SK-N-SH (cell line): ENCODE data around the gene ADD1.

ENCODE experiments used
- CHD2 ChIP-seq: fragments of 150-350 bp; IDR thresholded peaks from 2 replicates; pipeline ENCODE4 v1.6.1; 2018; ENCODE audit warnings: low read length; ENCODE audit not compliant: partially characterized antibody
- EP300 ChIP-seq, 2 experiments: IDR thresholded peaks; 2 replicates each; pipeline versions ENCODE4 v1.4.0 to v1.6.1; 2012; ENCODE audit warnings: borderline replicate concordance in 1 of 2, low read depth in 1 of 2, low read length in 1 of 2
- EZH2phosphoT487 ChIP-seq: fragments of 200-600 bp; sonication (generic); IDR thresholded peaks from 2 replicates; pipeline ENCODE4 v1.6.1; 2017; ENCODE audit warnings: low read depth, mixed run types, mild to moderate bottlenecking, antibody characterized with exemption, moderate library complexity, borderline replicate concordance
- FOXJ3 ChIP-seq: sonication (generic); formaldehyde crosslinking; IDR thresholded peaks from 2 replicates; pipeline ENCODE4 v1.5.1; 2020; ENCODE audit warnings: mild to moderate bottlenecking, missing genetic modification reagents
- GABPA ChIP-seq: IDR thresholded peaks from 2 replicates; pipeline ENCODE4 v1.4.0; 2012; ENCODE audit warnings: low read depth, mild to moderate bottlenecking
- MXI1 ChIP-seq: IDR thresholded peaks from 2 replicates; pipeline ENCODE4 v1.6.1; 2012; ENCODE audit warnings: mild to moderate bottlenecking, low read depth, low read length, improper control_type of control experiment
- POLR2AphosphoS5 ChIP-seq: IDR thresholded peaks from 2 replicates; pipeline ENCODE4 v1.6.1; 2012; ENCODE audit warnings: low read depth, low read length
- RAD21 ChIP-seq: IDR thresholded peaks from 2 replicates; pipeline ENCODE4 v1.6.1; 2012; ENCODE audit warnings: mild to moderate bottlenecking, low read length
- RCOR1 ChIP-seq: fragments of 150-350 bp; IDR thresholded peaks from 2 replicates; pipeline ENCODE4 v1.6.1; 2017; ENCODE audit warnings: antibody characterized with exemption, low read length
- YY1 ChIP-seq: IDR thresholded peaks from 2 replicates; pipeline ENCODE4 v1.4.0; 2012; ENCODE audit warnings: low read depth, mild to moderate bottlenecking
- TF ChIP-seq, protein P1 (sequence below): fragments of 200-600 bp; sonication (generic); IDR thresholded peaks from 2 replicates; pipeline ENCODE4 v1.6.1; 2017; ENCODE audit warnings: antibody characterized with exemption, mild to moderate bottlenecking, moderate library complexity
- TF ChIP-seq, protein P2 (sequence below): fragments of 150-350 bp; IDR thresholded peaks from 2 replicates; pipeline ENCODE4 v1.6.1; 2017; ENCODE audit warnings: antibody characterized with exemption, low read length, low read depth, borderline replicate concordance
- TF ChIP-seq, protein P3 (sequence below): IDR thresholded peaks from 2 replicates; pipeline ENCODE4 v1.6.1; 2012; ENCODE audit warnings: mild to moderate bottlenecking, low read depth, low read length, moderate library complexity

DNA sequence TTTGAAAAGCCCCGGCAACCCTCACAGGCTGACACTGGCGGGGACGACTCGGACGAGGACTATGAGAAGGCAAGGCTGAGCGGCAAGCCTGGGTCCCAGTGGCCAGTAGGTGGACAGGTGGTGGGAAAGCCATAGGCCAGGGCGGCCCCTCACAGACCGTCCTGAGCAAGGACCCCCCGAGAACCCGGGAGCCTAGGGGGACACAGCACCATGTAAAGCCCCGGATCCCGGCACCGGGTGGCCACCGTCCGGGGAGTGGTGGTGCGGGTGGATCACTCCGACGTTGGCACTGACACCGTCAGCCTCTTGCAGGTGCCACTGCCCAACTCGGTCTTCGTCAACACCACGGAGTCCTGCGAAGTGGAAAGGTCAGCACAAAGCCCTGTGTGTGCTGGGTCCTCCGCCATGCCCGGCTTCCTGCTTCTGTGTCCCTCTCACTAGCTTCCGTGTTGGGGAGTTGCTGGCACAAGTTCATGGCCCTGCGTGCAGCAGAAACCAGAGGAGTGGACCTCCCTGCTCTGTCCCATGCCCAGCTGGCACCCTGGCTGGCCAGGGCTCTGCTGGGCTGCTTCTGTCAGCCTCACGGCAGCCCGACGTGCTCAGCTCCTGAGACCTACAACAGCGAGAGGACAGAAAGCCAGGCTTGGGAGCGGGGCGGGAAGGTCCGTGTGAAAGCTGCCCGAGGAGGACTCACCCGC is 11.9 kb upstream of the ADD1 start:
- no peak for TF ChIP-seq POLR2AphosphoS5
- TF ChIP-seq CHD2, result no peak
- TF ChIP-seq, protein P1, sequence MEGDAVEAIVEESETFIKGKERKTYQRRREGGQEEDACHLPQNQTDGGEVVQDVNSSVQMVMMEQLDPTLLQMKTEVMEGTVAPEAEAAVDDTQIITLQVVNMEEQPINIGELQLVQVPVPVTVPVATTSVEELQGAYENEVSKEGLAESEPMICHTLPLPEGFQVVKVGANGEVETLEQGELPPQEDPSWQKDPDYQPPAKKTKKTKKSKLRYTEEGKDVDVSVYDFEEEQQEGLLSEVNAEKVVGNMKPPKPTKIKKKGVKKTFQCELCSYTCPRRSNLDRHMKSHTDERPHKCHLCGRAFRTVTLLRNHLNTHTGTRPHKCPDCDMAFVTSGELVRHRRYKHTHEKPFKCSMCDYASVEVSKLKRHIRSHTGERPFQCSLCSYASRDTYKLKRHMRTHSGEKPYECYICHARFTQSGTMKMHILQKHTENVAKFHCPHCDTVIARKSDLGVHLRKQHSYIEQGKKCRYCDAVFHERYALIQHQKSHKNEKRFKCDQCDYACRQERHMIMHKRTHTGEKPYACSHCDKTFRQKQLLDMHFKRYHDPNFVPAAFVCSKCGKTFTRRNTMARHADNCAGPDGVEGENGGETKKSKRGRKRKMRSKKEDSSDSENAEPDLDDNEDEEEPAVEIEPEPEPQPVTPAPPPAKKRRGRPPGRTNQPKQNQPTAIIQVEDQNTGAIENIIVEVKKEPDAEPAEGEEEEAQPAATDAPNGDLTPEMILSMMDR, result no peak
- TF ChIP-seq EZH2phosphoT487, result no peak
- no peak for TF ChIP-seq GABPA
- no peak for TF ChIP-seq RCOR1
- no peak for TF ChIP-seq FOXJ3
- no peak for TF ChIP-seq RAD21
- TF ChIP-seq MXI1, result no peak
- TF ChIP-seq EP300 (IDR thresholded peaks at IDR 0.05; ENCODE audit: borderline replicate concordance in 1 of 2, low read depth in 1 of 2, low read length in 1 of 2), result no peak
- TF ChIP-seq, protein P2, sequence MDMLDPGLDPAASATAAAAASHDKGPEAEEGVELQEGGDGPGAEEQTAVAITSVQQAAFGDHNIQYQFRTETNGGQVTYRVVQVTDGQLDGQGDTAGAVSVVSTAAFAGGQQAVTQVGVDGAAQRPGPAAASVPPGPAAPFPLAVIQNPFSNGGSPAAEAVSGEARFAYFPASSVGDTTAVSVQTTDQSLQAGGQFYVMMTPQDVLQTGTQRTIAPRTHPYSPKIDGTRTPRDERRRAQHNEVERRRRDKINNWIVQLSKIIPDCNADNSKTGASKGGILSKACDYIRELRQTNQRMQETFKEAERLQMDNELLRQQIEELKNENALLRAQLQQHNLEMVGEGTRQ, result no peak
- TF ChIP-seq YY1, result no peak
- TF ChIP-seq, protein P3, sequence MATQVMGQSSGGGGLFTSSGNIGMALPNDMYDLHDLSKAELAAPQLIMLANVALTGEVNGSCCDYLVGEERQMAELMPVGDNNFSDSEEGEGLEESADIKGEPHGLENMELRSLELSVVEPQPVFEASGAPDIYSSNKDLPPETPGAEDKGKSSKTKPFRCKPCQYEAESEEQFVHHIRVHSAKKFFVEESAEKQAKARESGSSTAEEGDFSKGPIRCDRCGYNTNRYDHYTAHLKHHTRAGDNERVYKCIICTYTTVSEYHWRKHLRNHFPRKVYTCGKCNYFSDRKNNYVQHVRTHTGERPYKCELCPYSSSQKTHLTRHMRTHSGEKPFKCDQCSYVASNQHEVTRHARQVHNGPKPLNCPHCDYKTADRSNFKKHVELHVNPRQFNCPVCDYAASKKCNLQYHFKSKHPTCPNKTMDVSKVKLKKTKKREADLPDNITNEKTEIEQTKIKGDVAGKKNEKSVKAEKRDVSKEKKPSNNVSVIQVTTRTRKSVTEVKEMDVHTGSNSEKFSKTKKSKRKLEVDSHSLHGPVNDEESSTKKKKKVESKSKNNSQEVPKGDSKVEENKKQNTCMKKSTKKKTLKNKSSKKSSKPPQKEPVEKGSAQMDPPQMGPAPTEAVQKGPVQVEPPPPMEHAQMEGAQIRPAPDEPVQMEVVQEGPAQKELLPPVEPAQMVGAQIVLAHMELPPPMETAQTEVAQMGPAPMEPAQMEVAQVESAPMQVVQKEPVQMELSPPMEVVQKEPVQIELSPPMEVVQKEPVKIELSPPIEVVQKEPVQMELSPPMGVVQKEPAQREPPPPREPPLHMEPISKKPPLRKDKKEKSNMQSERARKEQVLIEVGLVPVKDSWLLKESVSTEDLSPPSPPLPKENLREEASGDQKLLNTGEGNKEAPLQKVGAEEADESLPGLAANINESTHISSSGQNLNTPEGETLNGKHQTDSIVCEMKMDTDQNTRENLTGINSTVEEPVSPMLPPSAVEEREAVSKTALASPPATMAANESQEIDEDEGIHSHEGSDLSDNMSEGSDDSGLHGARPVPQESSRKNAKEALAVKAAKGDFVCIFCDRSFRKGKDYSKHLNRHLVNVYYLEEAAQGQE, result no peak
